ENCODE measurements around the gene MED12L.

- TF ChIP-seq CTCF (IDR thresholded peaks at IDR 0.05) (no peak), POLR2AphosphoS5 (IDR thresholded peaks at IDR 0.05) (no peak), POLR2A (IDR thresholded peaks at IDR 0.05) (no peak), EP300 (IDR thresholded peaks at IDR 0.05) (no peak)
These were observed 398.6 kb downstream of the MED12L start for GRCh38 chr3:151483961-151484520.

Measured in gastroesophageal sphincter (tissue), 3 donors.